Astrocyte (in vitro differentiated cells and primary cell): ENCODE results near the gene ACYP2. TPM values are rescaled to one million over a fixed set of nuclear protein-coding genes. Genes with fewer than 3 reads are reported as not detected.

ENCODE experiments used
- DNase-seq: peaks from one replicate; pipeline ENCODE4 v3.0.0-alpha.2; 2010; ENCODE audit warnings: low read depth
- FAIRE-seq: peaks from 2 replicates; lab custom pipeline; 2011; peaks lifted over from hg19 to GRCh38; lab: Jason Lieb, UNC
- H2AFZ ChIP-seq: 2 replicates; pipeline ENCODE4 v1.6.0; 2012; ENCODE audit warnings: low read depth, low read length, inconsistent platforms
- H3K27ac ChIP-seq: 2 replicates; pipeline ENCODE4 v1.5.1; 2011; ENCODE audit warnings: low read depth, low read length, inconsistent platforms
- H3K27me3 ChIP-seq: 2 replicates; pipeline ENCODE4 v1.6.0; 2011; ENCODE audit warnings: low read length, inconsistent platforms; ENCODE audit not compliant: insufficient read depth
- H3K36me3 ChIP-seq: 2 replicates; pipeline ENCODE4 v1.5.1; 2011; ENCODE audit warnings: low read length, inconsistent platforms; ENCODE audit not compliant: insufficient read depth
- H3K4me1 ChIP-seq: 2 replicates; pipeline ENCODE4 v1.5.1; 2011; ENCODE audit warnings: low read length, inconsistent platforms; ENCODE audit not compliant: insufficient read depth
- H3K4me2 ChIP-seq: 2 replicates; pipeline ENCODE4 v1.6.0; 2012; ENCODE audit warnings: low read length, inconsistent platforms
- H3K4me3 ChIP-seq: 2 replicates; pipeline ENCODE4 v1.5.1; 2011; ENCODE audit warnings: low read depth, mild to moderate bottlenecking, low read length, inconsistent platforms; ENCODE audit not compliant: insufficient read depth
- H3K79me2 ChIP-seq: 2 replicates; pipeline ENCODE4 v1.6.0; 2012; ENCODE audit warnings: mild to moderate bottlenecking, low read length, inconsistent platforms; ENCODE audit not compliant: insufficient read depth
- H3K9ac ChIP-seq: 2 replicates; pipeline ENCODE4 v1.6.0; 2012; ENCODE audit warnings: mild to moderate bottlenecking, low read length, inconsistent platforms
- H3K9me3 ChIP-seq: 2 replicates; pipeline ENCODE4 v1.5.1; 2012; ENCODE audit warnings: low read depth, mild to moderate bottlenecking, low read length, inconsistent platforms; ENCODE audit not compliant: insufficient read depth
- H4K20me1 ChIP-seq: 2 replicates; pipeline ENCODE4 v1.6.0; 2012; ENCODE audit warnings: low read length, inconsistent platforms; ENCODE audit not compliant: insufficient read depth
- H3K27ac Mint-ChIP-seq: one replicate; pipeline ENCODE4 v1.8.0; 2021; ENCODE audit warnings: mild to moderate bottlenecking, mixed read lengths; ENCODE audit not compliant: unreplicated experiment
- H3K27me3 Mint-ChIP-seq: one replicate; pipeline ENCODE4 v1.8.0; 2021; ENCODE audit warnings: low read depth, mixed read lengths; ENCODE audit not compliant: unreplicated experiment
- H3K36me3 Mint-ChIP-seq: one replicate; pipeline ENCODE4 v1.8.0; 2021; ENCODE audit warnings: low read depth, mixed read lengths; ENCODE audit not compliant: unreplicated experiment
- H3K4me1 Mint-ChIP-seq: one replicate; pipeline ENCODE4 v1.8.0; 2021; ENCODE audit warnings: low read depth, mixed read lengths; ENCODE audit not compliant: unreplicated experiment
- H3K4me3 Mint-ChIP-seq: one replicate; pipeline ENCODE4 v1.8.0; 2021; ENCODE audit warnings: mild to moderate bottlenecking, moderate library complexity, mixed read lengths; ENCODE audit not compliant: unreplicated experiment
- H3K9me3 Mint-ChIP-seq: one replicate; pipeline ENCODE4 v1.8.0; 2021; ENCODE audit warnings: mild to moderate bottlenecking, mixed read lengths; ENCODE audit not compliant: unreplicated experiment
- CTCF ChIP-seq: IDR thresholded peaks from 2 replicates; pipeline ENCODE4 v1.5.1; 2011; ENCODE audit warnings: low read depth, mild to moderate bottlenecking, inconsistent platforms, low read length, moderate library complexity; ENCODE audit not compliant: insufficient read depth
- EZH2 ChIP-seq: IDR thresholded peaks from 2 replicates; pipeline ENCODE4 v1.6.1; 2012; ENCODE audit warnings: mild to moderate bottlenecking, low read length, inconsistent platforms; ENCODE audit not compliant: insufficient read depth
- total RNA-seq: library from RNA; stranded (reverse); gene quantifications from 2 replicates; pipeline ENCODE4 v1.2.1, GENCODE V29; 2021

The ACYP2 gene
- total RNA-seq, 1 donor from 2014 or later = 6.8 TPM

- peak overlapping the region; percentile 83 for H3K27ac ChIP-seq
- DNase-seq = peak; percentile 84
- H3K27me3 Mint-ChIP-seq = no peaks in the 10 kb centered on the region
- H3K27ac Mint-ChIP-seq = peak overlapping the region; percentile 69
- peak overlapping the region; percentile 88 for H3K4me3 Mint-ChIP-seq
- no peaks in the 10 kb centered on the region for H4K20me1 ChIP-seq
- no peaks in the 10 kb centered on the region for H3K27me3 ChIP-seq
- FAIRE-seq = no peak
- no peaks in the 10 kb centered on the region for H3K9me3 ChIP-seq
- H3K9me3 Mint-ChIP-seq = no peaks in the 10 kb centered on the region
- H3K4me1 Mint-ChIP-seq = no peaks in the 10 kb centered on the region
- no peak for TF ChIP-seq CTCF
- no peak for TF ChIP-seq EZH2
- H3K79me2 ChIP-seq = no peaks in the 10 kb centered on the region
- H3K36me3 ChIP-seq = no peaks in the 10 kb centered on the region
- H3K9ac ChIP-seq = peak overlapping the region; percentile 83
- H3K4me1 ChIP-seq = peaks cover 16% of the 10 kb centered on the region
- peak overlapping the region; percentile 63 for H3K4me3 ChIP-seq
- H3K4me2 ChIP-seq = peak overlapping the region; percentile 93
- H2AFZ ChIP-seq = peak overlapping the region; percentile 90
- no peaks in the 10 kb centered on the region for H3K36me3 Mint-ChIP-seq
Observed at GRCh38 chr2:54330162-54330925, 214.9 kb downstream of the ACYP2 start.

GRCh38 chr2:54330926-54331835, 215.8 kb downstream of the ACYP2 start:
- peak overlapping the region; percentile 83 for H3K9ac ChIP-seq
- TF ChIP-seq EZH2 = no peak
- no peak for TF ChIP-seq CTCF
- no peaks in the 10 kb centered on the region for H3K27me3 Mint-ChIP-seq
- H3K4me1 ChIP-seq = peaks cover 22% of the 10 kb centered on the region
- no peaks in the 10 kb centered on the region for H3K9me3 Mint-ChIP-seq
- peak overlapping the region; percentile 93 for H3K4me2 ChIP-seq
- no peaks in the 10 kb centered on the region for H3K36me3 Mint-ChIP-seq
- no peaks in the 10 kb centered on the region for H3K36me3 ChIP-seq
- peak overlapping the region; percentile 63 for H3K4me3 ChIP-seq
- H3K27ac ChIP-seq = peak overlapping the region; percentile 83
- no peaks in the 10 kb centered on the region for H4K20me1 ChIP-seq
- no peaks in the 10 kb centered on the region for H3K4me1 Mint-ChIP-seq
- peak overlapping the region; percentile 90 for H2AFZ ChIP-seq
- no peaks in the 10 kb centered on the region for H3K9me3 ChIP-seq
- DNase-seq = no peak
- H3K79me2 ChIP-seq = no peaks in the 10 kb centered on the region
- peak overlapping the region; percentile 88 for H3K4me3 Mint-ChIP-seq
- peak overlapping the region; percentile 69 for H3K27ac Mint-ChIP-seq
- no peak for FAIRE-seq
- H3K27me3 ChIP-seq = no peaks in the 10 kb centered on the region
